GM19023 (cell line): Measurements from ENCODE around the gene ANTKMT.
"Not testable (repeated sequence)": the region's sequence is repeated elsewhere in the genome, so short reads cannot be mapped to it uniquely, and the experiment has no call there.

Experiments used
- ATAC-seq: cut with Tn5 transposase; IDR thresholded peaks from one replicate; pipeline ENCODE4 v1.9.1; 2021; ENCODE audit warnings: mild to moderate bottlenecking, moderate library complexity; ENCODE audit not compliant: unreplicated experiment

Gene ANTKMT

GRCh38 chr16:740459-740763 lies 19.5 kb downstream of the ANTKMT start:
- ATAC-seq, result no peak

- ATAC-seq, result peak; percentile 60
Observed at GRCh38 chr16:740764-741505, 20.0 kb downstream of the ANTKMT start, which contains the start of gene CIAO3. Gene CIAO3, minus strand, starts transcription at chr16:740997. Its CDS starts 12 bp downstream, at chr16:740985.

GRCh38 chr16:741986-742629 lies 21.2 kb downstream of the ANTKMT start:
- no peak for ATAC-seq

- ATAC-seq, result not testable (repeated sequence)
Observed at GRCh38 chr16:742894-743293, 21.9 kb downstream of the ANTKMT start.

- no peak for ATAC-seq
Observed at GRCh38 chr16:743794-744500, 23.0 kb downstream of the ANTKMT start.

GRCh38 chr16:745739-746138 lies 24.8 kb downstream of the ANTKMT start:
- no peak for ATAC-seq

GRCh38 chr16:746637-747036 lies 25.7 kb downstream of the ANTKMT start:
- no peak for ATAC-seq

GRCh38 chr16:747978-748746 lies 27.2 kb downstream of the ANTKMT start:
- no peak for ATAC-seq

GRCh38 chr16:749010-749409 lies 28.1 kb downstream of the ANTKMT start:
- no peak for ATAC-seq

- no peak for ATAC-seq
Observed at GRCh38 chr16:750485-750884, 29.5 kb downstream of the ANTKMT start.

GRCh38 chr16:751152-752006 lies 30.4 kb downstream of the ANTKMT start:
- no peak for ATAC-seq

GRCh38 chr16:752007-752312 lies 31.0 kb downstream of the ANTKMT start:
- no peak for ATAC-seq

- ATAC-seq, result not testable (repeated sequence)
Observed at GRCh38 chr16:754121-754607, 33.2 kb downstream of the ANTKMT start.

GRCh38 chr16:754656-755055 lies 33.7 kb downstream of the ANTKMT start:
- no peak for ATAC-seq

GRCh38 chr16:756428-756827 lies 35.5 kb downstream of the ANTKMT start:
- no peak for ATAC-seq

- no peak for ATAC-seq
Observed at GRCh38 chr16:759110-759910, 38.4 kb downstream of the ANTKMT start.

GRCh38 chr16:760065-760464 lies 39.1 kb downstream of the ANTKMT start:
- no peak for ATAC-seq

- ATAC-seq, result no peak
Observed at GRCh38 chr16:760545-761343, 39.8 kb downstream of the ANTKMT start, which contains the start of gene MSLN. Gene MSLN, plus strand, starts transcription at chr16:760734. Its CDS starts 1,947 bp downstream, at chr16:762681.
